PC-9 (cell line): ENCODE results near the gene AK5.

ENCODE experiments used
- EZH2 ChIP-seq: fragments of 200-600 bp; sonication (generic); IDR thresholded peaks from 2 replicates; pipeline ENCODE4 v1.8.0; 2017; ENCODE audit warnings: antibody characterized with exemption, low read depth
- TF ChIP-seq, protein P1 (sequence below): fragments of 200-600 bp; sonication (generic); conservative IDR thresholded peaks from 2 replicates; pipeline ENCODE4 v1.6.1; 2017; ENCODE audit warnings: mixed run types, antibody characterized with exemption, mild to moderate bottlenecking, moderate library complexity

DNA sequence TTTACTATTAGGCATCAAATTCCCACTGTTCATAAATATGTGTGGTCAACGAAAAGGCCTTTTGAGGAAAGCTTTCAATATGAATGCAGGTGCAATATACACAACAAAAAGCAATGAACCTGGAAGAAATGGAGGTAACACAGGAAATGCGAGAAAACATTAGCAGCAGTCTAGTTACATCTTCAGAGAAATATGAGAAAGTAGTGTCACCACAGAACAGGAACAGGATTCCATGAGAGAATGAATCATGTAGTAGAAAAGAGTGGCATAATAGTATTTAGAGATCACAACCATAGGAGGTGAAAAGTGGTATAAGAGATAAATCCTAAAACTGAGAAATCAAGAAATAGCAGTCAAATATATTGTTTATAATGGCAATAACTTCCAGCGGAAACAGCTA is 103.7 kb downstream of the AK5 start:
- TF ChIP-seq, protein P1, sequence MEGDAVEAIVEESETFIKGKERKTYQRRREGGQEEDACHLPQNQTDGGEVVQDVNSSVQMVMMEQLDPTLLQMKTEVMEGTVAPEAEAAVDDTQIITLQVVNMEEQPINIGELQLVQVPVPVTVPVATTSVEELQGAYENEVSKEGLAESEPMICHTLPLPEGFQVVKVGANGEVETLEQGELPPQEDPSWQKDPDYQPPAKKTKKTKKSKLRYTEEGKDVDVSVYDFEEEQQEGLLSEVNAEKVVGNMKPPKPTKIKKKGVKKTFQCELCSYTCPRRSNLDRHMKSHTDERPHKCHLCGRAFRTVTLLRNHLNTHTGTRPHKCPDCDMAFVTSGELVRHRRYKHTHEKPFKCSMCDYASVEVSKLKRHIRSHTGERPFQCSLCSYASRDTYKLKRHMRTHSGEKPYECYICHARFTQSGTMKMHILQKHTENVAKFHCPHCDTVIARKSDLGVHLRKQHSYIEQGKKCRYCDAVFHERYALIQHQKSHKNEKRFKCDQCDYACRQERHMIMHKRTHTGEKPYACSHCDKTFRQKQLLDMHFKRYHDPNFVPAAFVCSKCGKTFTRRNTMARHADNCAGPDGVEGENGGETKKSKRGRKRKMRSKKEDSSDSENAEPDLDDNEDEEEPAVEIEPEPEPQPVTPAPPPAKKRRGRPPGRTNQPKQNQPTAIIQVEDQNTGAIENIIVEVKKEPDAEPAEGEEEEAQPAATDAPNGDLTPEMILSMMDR: no peak
- TF ChIP-seq EZH2: no peak
